Keratinocyte (primary cell): ENCODE measurements around the gene MUTYH.

Experiments
- CTCF ChIP-seq, 3 experiments: IDR thresholded peaks in 1 of 3; conservative IDR thresholded peaks in 1 of 3; optimal IDR thresholded peaks in 1 of 3; 2 replicates in 2 of 3; 3 replicates in 1 of 3; pipeline versions ENCODE3 to v1.5.1; 2011; ENCODE audit warnings: low read length in 3 of 3, mild to moderate bottlenecking in 3 of 3, moderate library complexity in 2 of 3, control low read depth in 1 of 3, inconsistent platforms in 1 of 3; ENCODE audit not compliant: insufficient read depth in 2 of 3; ENCODE audit errors: extremely low read depth in 1 of 3
- EZH2 ChIP-seq: IDR thresholded peaks from one replicate; pipeline ENCODE4 v1.6.1; 2012; ENCODE audit warnings: inconsistent platforms, mild to moderate bottlenecking, low read length, moderate library complexity

GRCh38 chr1:45364294-45364693 is 24.1 kb upstream of the MUTYH start:
- TF ChIP-seq CTCF (optimal IDR thresholded peaks at IDR 0.05 in 1 of 3, IDR thresholded peaks at IDR 0.05 in 1 of 3, conservative IDR thresholded peaks at IDR 0.05 in 1 of 3; ENCODE audit: extremely low read depth in 1 of 3, insufficient read depth in 2 of 3, low read length in 3 of 3) (no peak), EZH2 (no peak)
